ENCODE measurements around the gene PRELP.

DNA sequence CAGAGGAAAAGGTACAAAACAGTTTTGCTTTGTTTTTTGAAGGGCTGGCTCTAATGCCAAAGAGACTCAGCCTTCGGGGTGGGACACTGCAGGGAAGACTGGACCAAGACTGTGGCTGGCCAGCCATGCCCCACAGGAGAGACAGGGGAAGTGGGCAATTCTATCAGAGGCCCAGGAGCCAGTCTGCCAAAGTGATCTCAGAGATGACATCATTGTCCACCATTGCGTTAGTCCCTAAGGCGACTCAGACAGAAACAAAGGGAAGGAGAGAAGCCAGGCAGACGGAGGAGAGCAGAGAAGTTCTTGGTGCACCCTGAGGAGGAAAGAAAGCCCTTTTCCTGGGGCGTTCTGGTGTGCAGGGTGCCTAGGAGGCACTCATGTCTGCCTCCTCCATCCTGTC lies 44.7 kb downstream of the PRELP start:
- no peak for TF ChIP-seq TARDBP (IDR thresholded peaks at IDR 0.05)
- no peak for TF ChIP-seq L3MBTL2 (conservative IDR thresholded peaks at IDR 0.05)
- TF ChIP-seq FOXA1 (IDR thresholded peaks at IDR 0.05), result no peak
- TF ChIP-seq SP1 (IDR thresholded peaks at IDR 0.05), result no peak
- TF ChIP-seq FOXM1 (IDR thresholded peaks at IDR 0.05; ENCODE audit: borderline replicate concordance), result no peak
- TF ChIP-seq NFRKB (IDR thresholded peaks at IDR 0.05), result no peak
- TF ChIP-seq HDGF (IDR thresholded peaks at IDR 0.05; ENCODE audit: borderline replicate concordance), result no peak
- TF ChIP-seq CTBP1 (IDR thresholded peaks at IDR 0.05; ENCODE audit: borderline replicate concordance), result no peak
- no peak for TF ChIP-seq ARNT (IDR thresholded peaks at IDR 0.05)
- TF ChIP-seq ZNF384 (IDR thresholded peaks at IDR 0.05), result no peak
- TF ChIP-seq SUZ12 (IDR thresholded peaks at IDR 0.05), result no peak

Measured in HEK293T (cell line).